ENCODE measurements around the gene CHP2.
"Not testable (repeated sequence)": the region's sequence is repeated elsewhere in the genome, so short reads cannot be mapped to it uniquely, and the experiment has no call there.

The CHP2 gene

GRCh38 chr16:23728112-23728477 lies 26.7 kb upstream of the CHP2 start:
- in situ Hi-C loops (cut with MboI; ENCODE audit: low pct_unique_long_range_greater_than_20kb, low sequenced_read_pairs, unreplicated experiment), result no loop called here
- no peak for DNase-seq (ENCODE audit: low spot score)
- no peak for TF ChIP-seq CTCF (IDR thresholded peaks at IDR 0.05; ENCODE audit: extremely low read depth, insufficient read depth, missing control alignments)

DNA sequence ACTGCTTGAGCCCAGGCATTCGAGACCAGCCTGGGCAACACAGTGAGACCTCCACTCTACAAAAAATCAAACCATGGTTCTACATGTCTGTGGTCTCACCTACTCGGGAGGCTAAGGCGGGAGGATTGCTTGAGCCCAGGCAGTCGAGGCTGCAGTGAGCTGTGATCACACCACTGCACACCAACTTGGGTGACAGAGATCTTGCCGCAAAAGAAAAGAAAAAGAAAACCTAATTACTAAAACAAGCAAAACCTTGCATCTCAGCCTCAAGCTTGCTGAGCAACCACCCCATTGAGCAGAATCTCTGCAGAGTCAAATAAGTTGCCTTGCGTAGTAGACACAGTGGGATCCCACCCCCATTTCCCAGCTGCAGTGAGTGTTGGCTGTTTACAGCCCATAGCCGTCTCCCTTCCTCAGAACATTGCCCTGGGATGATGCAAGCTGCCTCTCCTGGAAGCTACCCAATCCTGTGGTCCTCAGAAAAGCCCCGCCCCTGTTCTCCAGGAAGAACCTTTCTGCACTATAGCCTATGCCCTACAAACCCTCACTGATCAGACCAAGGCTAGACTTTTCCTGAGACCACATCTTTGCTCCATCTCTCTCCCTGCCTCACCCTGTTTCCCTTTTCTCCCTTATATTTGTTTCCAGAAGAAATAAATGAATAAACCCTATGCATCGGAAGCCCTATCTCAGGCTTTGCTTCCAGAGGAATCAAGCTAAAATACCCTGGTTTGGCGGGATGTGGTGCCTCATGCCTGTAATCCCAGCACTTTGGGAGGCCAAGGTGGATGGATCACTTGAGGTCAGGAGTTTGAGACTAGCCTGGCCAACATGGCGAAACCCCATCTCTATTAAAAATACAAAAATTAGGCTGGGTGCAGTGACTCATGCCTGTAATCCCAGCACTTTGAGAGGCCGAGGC lies 25.1 kb upstream of the CHP2 start:
- TF ChIP-seq CTCF (IDR thresholded peaks at IDR 0.05; ENCODE audit: extremely low read depth, insufficient read depth, missing control alignments), result no peak
- no peak for DNase-seq (ENCODE audit: low spot score)
- in situ Hi-C loops (cut with MboI; ENCODE audit: low pct_unique_long_range_greater_than_20kb, low sequenced_read_pairs, unreplicated experiment), result no loop called here

DNA sequence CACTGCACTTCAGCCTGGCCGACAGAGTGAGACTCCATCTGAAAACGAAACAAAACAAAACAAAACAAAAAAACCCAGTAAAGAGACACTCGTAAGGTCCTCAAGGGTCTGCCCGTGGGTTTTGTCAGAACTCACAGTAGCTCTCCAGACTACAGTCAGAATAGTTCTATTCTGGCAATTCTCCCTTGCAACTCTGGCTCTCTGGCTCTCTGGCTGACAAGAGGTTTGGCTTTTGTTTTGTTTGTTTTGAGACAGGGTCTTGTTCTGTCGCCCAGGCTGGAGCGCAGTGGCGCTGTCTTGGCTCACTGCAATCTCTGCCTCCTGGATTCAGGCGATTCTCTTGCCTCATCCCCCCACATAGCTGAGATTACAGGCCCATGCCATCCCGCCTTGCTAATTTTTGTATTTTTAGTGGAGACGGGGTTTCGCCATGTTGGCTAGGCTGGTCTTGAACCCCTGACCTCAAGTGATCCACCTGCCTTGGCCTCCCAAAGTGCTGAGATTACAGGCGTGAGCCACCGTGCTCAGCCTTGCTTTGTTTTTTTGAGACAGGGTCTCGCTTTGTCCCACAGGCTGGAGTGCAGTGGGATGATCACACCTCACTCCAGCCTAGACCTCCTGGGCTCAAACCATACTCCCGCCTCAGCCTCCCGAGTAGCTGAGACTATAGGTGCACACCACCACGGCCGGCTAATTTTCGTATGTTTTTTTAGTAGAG lies 20.5 kb upstream of the CHP2 start:
- no peak for TF ChIP-seq CTCF (IDR thresholded peaks at IDR 0.05; ENCODE audit: extremely low read depth, insufficient read depth, missing control alignments)
- in situ Hi-C loops (cut with MboI; ENCODE audit: low pct_unique_long_range_greater_than_20kb, low sequenced_read_pairs, unreplicated experiment), result no loop called here
- DNase-seq (ENCODE audit: low spot score), result no peak

DNA sequence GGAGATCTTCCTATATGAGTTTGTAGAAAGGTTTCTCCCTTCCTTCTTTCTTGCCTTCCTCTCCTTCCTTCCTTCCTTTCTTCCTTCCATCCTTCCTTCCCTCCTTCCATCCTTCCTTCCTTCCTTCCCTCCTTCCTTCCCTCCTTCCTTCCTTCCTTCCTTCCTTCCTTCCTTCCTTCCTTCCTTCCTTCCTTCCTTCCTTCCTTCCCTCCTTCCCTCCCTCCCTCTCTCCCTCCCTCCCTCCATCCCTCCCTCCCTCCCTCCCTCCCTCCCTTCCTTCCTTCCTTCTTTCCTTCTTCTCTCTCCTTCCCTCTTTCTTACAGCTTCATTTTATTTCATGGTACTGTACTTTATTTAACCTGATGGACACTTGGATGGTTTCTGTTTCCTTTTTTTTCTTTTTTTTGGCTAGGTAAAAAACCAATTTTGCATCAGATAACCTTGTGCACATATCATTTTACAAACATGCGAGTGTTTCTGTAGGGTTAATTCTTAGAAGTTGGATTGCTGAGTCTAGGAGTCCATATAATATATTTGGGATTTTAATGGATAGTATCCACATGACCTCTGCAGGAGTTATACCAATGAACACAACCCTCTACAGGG lies 17.3 kb upstream of the CHP2 start:
- in situ Hi-C loops (cut with MboI; ENCODE audit: low pct_unique_long_range_greater_than_20kb, low sequenced_read_pairs, unreplicated experiment); DNase-seq (ENCODE audit: low spot score): not testable (repeated sequence)

DNA sequence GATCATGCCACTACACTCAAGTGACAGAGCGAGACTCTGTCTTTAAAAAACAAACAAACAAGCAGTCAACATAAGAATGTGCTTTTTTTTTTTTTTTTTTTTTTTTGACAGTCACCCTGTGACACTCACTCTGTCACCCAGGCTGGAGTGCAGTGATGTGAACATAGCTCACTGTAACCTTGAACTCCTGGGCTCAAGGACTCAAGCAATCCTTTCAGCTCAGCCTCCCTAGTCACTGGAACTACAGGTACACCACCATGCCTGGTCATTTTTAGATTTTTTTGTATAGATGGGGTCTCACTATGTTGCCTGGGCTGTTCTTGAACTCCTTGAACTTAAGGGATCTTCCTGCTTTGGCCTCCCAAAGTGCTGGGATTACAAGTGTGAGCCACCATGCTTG lies 15.3 kb upstream of the CHP2 start:
- no peak for DNase-seq (ENCODE audit: low spot score)
- in situ Hi-C loops (cut with MboI; ENCODE audit: low pct_unique_long_range_greater_than_20kb, low sequenced_read_pairs, unreplicated experiment), result no loop called here
- no peak for TF ChIP-seq CTCF (IDR thresholded peaks at IDR 0.05; ENCODE audit: extremely low read depth, insufficient read depth, missing control alignments)

DNA sequence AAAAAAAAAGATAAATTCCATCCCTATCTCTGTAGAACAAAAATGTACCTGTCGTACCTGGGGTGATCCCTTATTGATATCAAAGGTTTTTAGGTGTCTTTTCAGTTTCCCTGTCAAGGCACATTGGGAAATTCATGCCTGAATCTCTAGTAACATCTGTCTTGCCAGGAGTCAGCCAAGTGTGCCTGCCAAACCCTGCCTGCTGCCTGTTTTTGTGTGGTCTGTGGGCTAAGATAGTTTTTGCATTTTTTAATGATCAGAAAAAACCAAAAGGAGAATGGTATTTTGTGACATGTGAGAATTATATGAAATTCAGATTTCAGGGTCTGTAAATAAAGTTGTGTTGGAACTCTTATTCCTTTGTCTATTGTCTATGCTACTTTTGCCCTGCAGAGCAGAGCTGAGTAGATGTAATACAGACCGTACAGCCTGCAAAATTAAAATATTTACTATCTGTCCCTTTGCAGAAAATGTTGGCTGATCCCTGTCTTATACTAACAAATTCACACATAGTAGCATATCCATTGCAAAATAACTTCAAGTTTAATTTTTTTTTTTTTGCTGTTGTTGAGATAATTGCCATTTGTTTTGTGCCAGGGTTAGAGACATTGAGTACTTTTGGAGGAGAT lies 13.0 kb upstream of the CHP2 start:
- TF ChIP-seq CTCF (IDR thresholded peaks at IDR 0.05; ENCODE audit: extremely low read depth, insufficient read depth, missing control alignments), result no peak
- in situ Hi-C loops (cut with MboI; ENCODE audit: low pct_unique_long_range_greater_than_20kb, low sequenced_read_pairs, unreplicated experiment), result no loop called here

More for the DNA sequence above, 13.0 kb upstream of the CHP2 start:
- DNase-seq (ENCODE audit: low spot score), result no peak
